ENCODE results near the gene ATP8A2. TPM values are rescaled to one million over a fixed set of nuclear protein-coding genes. Genes with fewer than 3 reads are reported as not detected.

The ATP8A2 gene
- total RNA-seq, 4 donors from 2014 or later = 0.16 to 0.54 (median 0.26) TPM

- no peak overlapping the region for H3K27ac ChIP-seq
- ATAC-seq = no peak
- H3K4me1 ChIP-seq = no peaks in the 10 kb centered on the region
- H3K27me3 ChIP-seq = peaks cover 7% of the 10 kb centered on the region
- 67 to 86% methylated on average over 1 to 2 of the region's 4 CpGs for WGBS, 2 donors (ENCODE audit: low coverage in 1 of 2)
- TF ChIP-seq CTCF (IDR thresholded peaks at IDR 0.05) = no peak
- no peak for TF ChIP-seq POLR2AphosphoS5 (IDR thresholded peaks at IDR 0.05)
- TF ChIP-seq EP300 (IDR thresholded peaks at IDR 0.05) = no peak
- no peak for TF ChIP-seq POLR2A (IDR thresholded peaks at IDR 0.05)
- no peak overlapping the region for H3K4me3 ChIP-seq
- H3K36me3 ChIP-seq = no peaks in the 10 kb centered on the region
- no peaks in the 10 kb centered on the region for H3K9me3 ChIP-seq
These were observed 490.4 kb downstream of the ATP8A2 start for GRCh38 chr13:25862156-25862555.

- H3K27ac ChIP-seq = no peak overlapping the region
- H3K27me3 ChIP-seq = peaks cover 7% of the 10 kb centered on the region
- no peaks in the 10 kb centered on the region for H3K36me3 ChIP-seq
- TF ChIP-seq CTCF (IDR thresholded peaks at IDR 0.05) (no peak), POLR2AphosphoS5 (IDR thresholded peaks at IDR 0.05) (no peak), EP300 (IDR thresholded peaks at IDR 0.05) (no peak), POLR2A (IDR thresholded peaks at IDR 0.05) (no peak)
- H3K9me3 ChIP-seq = no peaks in the 10 kb centered on the region
- ATAC-seq = no peak
- H3K4me1 ChIP-seq = no peaks in the 10 kb centered on the region
- 59 to 70% methylated on average over 4 to 6 of the region's 6 CpGs for WGBS, 2 donors (ENCODE audit: low coverage in 1 of 2)
- no peak overlapping the region for H3K4me3 ChIP-seq
These were observed 492.3 kb downstream of the ATP8A2 start for GRCh38 chr13:25864116-25864515.

- WGBS, 2 donors (ENCODE audit: low coverage in 1 of 2) = 50 to 100% methylated on average over 1 of the region's 1 CpG
- no peak for ATAC-seq
- H3K4me1 ChIP-seq = no peaks in the 10 kb centered on the region
- H3K4me3 ChIP-seq = no peak overlapping the region
- TF ChIP-seq POLR2A (IDR thresholded peaks at IDR 0.05) (no peak), EP300 (IDR thresholded peaks at IDR 0.05) (no peak), CTCF (IDR thresholded peaks at IDR 0.05) (no peak), POLR2AphosphoS5 (IDR thresholded peaks at IDR 0.05) (no peak)
- no peaks in the 10 kb centered on the region for H3K36me3 ChIP-seq
- H3K9me3 ChIP-seq = no peaks in the 10 kb centered on the region
- H3K27me3 ChIP-seq = peaks cover 7% of the 10 kb centered on the region
- H3K27ac ChIP-seq = no peak overlapping the region
These were observed 493.2 kb downstream of the ATP8A2 start for GRCh38 chr13:25864936-25865335.

GRCh38 chr13:25865391-25865790 is 493.6 kb downstream of the ATP8A2 start:
- TF ChIP-seq POLR2AphosphoS5 (IDR thresholded peaks at IDR 0.05) = no peak
- TF ChIP-seq POLR2A (IDR thresholded peaks at IDR 0.05) = no peak
- no peak for TF ChIP-seq CTCF (IDR thresholded peaks at IDR 0.05)
- TF ChIP-seq EP300 (IDR thresholded peaks at IDR 0.05) = no peak
- WGBS, 2 donors (ENCODE audit: low coverage in 1 of 2) = 58 to 72% methylated on average over 2 of the region's 2 CpGs
- Histone ChIP-seq H3K9me3 (no peaks in the 10 kb centered on the region), H3K4me3 (no peak overlapping the region), H3K4me1 (no peaks in the 10 kb centered on the region), H3K27me3 (peaks cover 7% of the 10 kb centered on the region), H3K36me3 (no peaks in the 10 kb centered on the region), H3K27ac (no peak overlapping the region)
- no peak for ATAC-seq

GRCh38 chr13:25867038-25867437 is 495.3 kb downstream of the ATP8A2 start:
- Histone ChIP-seq H3K4me1 (no peaks in the 10 kb centered on the region), H3K4me3 (no peak overlapping the region), H3K9me3 (no peaks in the 10 kb centered on the region), H3K27me3 (peaks cover 7% of the 10 kb centered on the region), H3K27ac (no peak overlapping the region), H3K36me3 (no peaks in the 10 kb centered on the region)
- TF ChIP-seq POLR2A (IDR thresholded peaks at IDR 0.05) = no peak
- TF ChIP-seq EP300 (IDR thresholded peaks at IDR 0.05) = no peak
- TF ChIP-seq POLR2AphosphoS5 (IDR thresholded peaks at IDR 0.05) = no peak
- no peak for TF ChIP-seq CTCF (IDR thresholded peaks at IDR 0.05)
- no peak for ATAC-seq
